Raji (cell line): ENCODE results near the gene MAGEA4.

Source experiments
- POLR2A ChIP-seq: IDR thresholded peaks from 2 replicates; pipeline ENCODE4 v1.6.1; 2011; ENCODE audit warnings: low read depth, low read length, control low read depth; ENCODE audit not compliant: insufficient read depth

The MAGEA4 gene

DNA sequence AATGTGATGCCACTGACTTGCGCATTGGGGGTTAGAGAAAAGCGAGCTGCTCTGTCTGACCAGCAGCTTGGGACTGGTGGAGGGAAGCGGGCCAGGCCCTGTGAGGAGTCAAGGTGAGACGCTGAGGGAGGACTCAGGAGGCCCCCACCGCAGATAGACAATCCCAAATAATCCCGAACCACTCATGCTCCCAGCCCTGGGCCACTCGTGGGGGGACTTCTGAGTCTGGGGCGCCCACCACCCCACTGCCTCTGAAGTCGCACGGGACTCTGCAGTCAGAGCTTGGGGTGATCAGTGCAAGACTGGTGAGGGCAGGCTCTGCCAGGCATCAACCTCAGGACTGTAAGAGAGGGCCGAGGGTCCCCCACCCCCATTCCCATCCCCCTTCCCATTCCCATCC is 6.9 kb downstream of the MAGEA4 start:
- TF ChIP-seq POLR2A = no peak

DNA sequence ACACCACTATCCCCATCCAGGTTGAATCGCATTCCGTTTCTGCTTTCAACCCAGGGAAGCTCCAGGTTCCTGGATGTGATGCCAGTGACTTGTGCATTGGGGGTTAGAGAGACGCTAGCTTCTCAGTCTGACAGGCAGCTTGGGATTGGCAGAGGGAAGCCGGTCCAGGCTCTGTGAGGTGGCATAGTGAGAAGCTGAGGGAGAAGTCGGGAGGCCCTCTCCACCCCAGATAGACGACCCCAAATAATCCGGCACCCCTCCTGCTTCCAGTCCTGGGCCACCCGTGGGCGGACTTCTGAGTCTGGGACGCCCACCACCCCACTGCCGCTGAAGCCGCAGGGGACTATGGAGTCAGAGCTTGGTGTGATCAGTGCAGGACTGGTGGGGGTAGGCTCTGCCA is 7.4 kb downstream of the MAGEA4 start:
- no peak for TF ChIP-seq POLR2A

DNA sequence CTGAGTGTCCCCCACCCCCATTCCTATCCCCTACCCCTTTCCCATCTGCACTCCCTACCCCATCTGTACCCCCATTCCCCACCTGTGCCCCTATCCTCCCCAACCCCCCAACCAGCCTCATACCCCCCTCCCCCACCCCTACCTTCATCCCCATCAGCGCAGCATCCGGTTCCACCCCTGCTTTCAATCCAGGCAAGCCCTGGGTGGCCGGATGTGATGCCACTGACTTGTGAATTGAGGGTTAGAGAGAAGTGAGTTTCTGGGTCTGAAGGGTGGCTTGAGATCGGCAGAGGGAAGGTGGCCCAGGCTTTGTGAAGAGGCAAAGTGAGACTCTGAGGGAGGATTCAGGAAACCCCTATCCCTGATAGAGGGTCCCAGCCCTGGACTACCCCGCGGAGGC is 7.8 kb downstream of the MAGEA4 start:
- no peak for TF ChIP-seq POLR2A

DNA sequence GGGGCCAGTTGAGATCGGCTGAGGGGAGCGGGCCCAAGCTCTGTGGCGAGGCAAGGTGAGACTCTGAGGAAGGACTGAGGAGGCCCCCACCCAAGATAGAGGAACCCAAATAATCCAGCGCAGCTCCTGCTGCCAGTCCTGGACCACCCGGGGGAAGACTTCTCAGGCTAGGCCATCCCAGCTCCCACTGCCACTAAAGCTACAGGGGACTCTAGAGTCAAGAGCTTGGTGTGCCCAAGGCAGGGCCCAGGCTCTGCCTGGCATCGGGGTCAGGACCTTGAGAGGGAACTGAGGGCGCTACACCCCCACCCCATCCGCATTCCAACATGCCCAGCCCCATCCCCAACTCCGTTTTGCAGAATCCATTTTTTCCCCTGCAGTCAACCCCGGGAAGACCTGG is 8.6 kb downstream of the MAGEA4 start:
- TF ChIP-seq POLR2A = no peak

DNA sequence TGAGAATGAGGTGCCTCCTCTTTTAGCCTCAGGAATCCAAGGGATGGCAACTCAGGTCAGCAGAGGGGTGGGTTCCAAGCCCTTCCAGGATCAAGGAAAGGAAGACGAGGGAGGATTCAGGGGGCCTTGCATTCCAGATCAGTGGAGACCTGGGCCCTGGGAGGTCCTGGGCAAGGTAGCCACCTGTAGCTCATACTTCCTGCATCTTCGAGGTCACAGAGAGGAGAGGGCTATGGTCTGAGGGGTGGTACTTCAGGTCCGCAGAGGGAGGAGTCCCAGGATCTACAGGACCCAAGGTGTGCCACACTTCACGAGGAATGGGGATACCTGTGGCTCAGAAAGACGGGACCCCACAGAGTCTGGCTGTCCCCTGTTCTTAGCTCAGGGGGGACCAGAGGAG is 9.2 kb downstream of the MAGEA4 start:
- TF ChIP-seq POLR2A = no peak

DNA sequence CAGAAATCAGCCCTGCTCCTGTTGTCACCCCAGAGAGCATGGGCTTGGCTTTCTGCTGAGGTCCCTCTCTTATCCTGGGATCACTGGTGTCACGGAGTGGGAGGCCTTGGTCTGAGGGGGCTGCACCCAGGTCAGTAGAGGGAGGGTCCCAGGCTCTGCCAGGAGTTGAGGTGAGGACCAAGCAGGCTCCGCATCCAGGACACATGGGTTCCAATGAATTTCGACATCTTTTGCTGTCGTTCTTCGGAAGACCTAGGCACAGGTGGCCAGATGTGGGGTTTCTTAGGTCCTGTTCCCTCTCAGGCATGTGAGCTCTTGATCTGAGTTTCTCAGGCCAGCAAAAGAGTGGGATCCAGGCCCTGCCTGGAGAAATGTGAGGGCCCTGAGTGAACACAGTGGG is 10.0 kb downstream of the MAGEA4 start:
- TF ChIP-seq POLR2A = no peak

DNA sequence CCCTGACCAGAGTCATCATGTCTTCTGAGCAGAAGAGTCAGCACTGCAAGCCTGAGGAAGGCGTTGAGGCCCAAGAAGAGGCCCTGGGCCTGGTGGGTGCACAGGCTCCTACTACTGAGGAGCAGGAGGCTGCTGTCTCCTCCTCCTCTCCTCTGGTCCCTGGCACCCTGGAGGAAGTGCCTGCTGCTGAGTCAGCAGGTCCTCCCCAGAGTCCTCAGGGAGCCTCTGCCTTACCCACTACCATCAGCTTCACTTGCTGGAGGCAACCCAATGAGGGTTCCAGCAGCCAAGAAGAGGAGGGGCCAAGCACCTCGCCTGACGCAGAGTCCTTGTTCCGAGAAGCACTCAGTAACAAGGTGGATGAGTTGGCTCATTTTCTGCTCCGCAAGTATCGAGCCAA is 11.0 kb downstream of the MAGEA4 start:
- TF ChIP-seq POLR2A = no peak

DNA sequence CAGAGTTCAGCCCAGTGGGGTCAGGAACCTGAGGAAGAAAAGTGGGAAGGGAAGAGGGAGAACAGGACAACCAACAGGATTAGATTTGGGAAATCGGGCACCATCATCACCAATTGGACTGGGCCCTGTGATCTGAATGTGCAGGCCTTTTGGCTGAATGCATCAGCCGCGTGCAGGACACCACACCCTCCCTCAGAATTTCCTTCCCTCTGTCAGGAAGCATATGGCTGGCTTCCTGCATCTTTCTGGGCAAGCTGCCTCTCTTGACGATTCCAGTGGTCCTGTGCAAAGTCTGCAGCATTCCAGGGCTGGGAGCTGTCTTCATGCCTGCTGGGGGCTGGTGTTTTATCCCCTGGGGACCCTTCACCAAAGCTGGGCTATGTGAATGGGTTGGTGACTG is 16.4 kb downstream of the MAGEA4 start:
- no peak for TF ChIP-seq POLR2A

DNA sequence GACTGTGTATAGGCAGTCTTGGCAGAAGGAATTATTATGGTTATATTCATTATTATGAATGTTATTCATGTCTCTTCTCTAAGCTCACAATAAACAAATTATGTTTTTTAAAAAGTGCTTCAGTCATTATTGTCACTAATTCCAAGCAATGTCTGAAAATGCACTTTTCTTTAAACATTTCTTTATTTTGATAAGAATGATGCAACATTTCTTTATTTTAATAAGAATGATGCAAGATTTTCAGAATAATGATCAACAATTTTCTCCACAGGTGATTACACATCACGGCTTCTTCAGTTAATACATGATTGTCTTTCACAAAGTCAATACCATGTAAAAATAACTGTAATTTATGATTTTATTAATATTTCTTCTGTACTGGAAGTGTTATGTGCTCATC is 22.7 kb downstream of the MAGEA4 start:
- no peak for TF ChIP-seq POLR2A

DNA sequence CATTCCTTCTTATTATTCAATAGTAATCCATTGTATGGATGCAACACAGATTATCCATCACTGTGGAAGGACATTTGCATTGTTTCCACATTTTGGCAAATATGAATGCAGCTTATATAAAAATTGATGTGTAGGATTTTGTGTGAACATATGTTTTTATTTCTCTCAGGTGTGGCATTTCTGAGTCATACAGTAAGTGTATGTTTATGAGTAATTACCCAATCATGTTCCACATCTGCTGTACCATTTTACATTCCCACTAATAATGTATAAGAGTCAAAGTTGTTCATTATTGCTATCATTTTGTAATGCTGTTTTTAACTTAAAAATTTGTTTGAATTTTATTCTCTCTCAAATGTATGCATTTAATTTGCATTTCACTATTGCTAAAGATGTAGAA is 25.5 kb downstream of the MAGEA4 start:
- TF ChIP-seq POLR2A = no peak

DNA sequence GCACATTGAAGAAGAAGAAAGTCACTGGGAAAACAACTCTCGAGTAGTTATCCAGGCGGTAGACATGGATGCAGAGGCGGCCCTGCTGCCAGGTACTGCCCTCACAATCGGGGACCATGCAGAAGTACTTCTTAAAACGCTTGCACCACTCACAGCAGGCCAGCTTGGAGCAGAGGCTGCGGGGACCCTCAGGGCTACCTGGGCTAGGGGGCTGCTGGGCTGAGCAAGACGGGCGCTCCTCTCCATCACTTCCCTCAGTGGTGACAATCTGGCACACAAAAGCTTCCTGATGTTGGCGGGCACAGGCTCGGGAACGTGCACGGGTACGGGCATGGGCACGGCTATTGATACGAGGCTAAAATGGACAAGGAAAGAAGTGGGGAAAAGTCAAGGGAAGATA is 42.0 kb downstream of the MAGEA4 start:
- TF ChIP-seq POLR2A = no peak

DNA sequence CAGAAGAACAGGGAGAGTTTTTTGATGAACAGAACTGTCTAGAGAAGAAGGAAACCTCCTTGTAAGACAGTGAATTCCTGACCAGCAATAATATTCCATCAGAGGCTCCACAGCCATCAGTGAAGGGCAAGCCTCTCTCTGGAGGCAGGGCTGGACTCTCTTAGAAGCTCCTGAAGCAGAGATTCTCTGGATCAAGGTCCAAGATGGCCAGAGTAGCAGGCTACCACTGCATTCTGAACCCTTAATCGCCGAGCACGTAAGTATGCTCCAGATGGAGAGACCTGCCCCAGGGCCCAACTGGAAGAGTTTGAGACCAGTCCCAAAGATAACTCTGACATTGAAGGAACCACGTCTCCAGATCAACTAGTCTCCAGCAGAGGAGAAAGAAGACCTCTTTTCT is 45.4 kb downstream of the MAGEA4 start:
- TF ChIP-seq POLR2A = no peak

DNA sequence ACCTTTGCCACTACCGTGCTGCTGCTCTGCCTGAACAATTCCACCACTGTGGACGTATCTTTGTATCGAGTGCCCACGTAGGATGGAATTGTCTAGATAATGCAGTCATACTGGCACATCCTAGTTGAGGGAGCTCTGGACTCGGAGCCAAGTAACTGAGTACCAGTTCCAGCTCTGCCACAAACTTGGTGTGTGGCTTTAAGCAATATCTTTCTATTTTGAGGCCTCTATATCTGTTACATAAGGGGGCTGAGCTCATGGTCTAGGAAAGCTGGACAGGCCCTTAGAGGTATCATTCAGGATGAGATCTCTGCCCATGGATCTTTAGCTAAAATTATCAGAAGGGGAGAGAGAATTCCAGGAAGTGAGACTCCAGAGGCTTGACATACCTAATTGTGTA is 49.3 kb downstream of the MAGEA4 start:
- TF ChIP-seq POLR2A = no peak

DNA sequence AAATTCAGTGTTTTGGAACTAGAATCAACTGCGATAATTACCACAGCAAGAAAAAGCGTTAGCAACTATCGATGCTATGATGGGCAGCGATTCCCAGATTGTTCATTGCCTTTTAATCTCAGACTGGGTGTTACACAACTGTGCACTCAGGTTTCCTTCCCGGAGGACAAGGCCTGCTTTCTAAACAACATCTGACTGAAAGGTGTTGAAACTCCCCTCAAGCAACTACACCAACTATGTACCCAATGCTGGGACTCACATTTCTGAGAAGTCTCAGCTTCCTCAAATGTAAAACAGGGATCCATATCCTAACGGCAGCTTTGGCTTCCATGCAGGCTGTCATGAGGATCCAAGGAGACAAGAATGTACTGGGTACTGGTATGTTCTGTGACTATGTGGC is 53.5 kb downstream of the MAGEA4 start:
- TF ChIP-seq POLR2A = no peak

DNA sequence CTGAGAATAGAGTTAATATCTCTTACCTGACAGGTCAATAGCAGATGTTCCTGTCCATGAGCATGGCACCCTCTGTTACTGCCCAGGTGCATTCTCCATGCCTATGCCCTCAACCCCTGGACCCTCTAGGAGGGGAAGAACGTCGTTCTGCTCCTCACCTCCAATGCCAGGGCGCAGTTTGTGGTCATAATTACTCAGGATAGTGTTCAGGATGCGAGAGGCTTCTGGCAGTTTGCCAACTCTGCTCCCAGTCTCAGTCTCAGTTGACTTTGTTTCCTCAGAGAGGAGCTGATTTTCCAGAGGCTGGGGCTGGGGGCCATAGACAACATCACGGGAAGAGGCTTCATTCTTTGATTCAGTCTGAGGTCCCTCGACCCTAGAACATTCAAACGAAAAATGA is 57.3 kb downstream of the MAGEA4 start:
- TF ChIP-seq POLR2A = no peak

DNA sequence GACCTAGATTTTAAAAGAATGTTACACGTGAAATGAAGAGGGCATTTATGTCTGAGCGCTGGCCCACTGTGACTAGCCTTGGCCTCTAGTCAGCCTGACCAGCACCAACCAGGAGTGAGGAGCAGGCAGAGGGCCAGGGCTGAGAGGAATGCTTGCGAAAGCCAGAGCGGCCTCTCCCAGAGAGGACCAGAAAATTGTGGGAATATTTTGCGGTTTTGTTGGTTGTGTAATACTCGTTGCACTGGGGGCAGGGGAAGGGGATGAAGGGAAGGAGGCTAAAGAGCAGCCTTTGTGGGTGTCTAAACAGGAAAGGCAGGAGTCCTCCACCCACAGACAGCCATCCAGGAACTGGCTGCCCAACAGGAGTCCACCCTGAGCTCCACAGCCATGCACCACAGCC is 58.0 kb downstream of the MAGEA4 start:
- TF ChIP-seq POLR2A = no peak

DNA sequence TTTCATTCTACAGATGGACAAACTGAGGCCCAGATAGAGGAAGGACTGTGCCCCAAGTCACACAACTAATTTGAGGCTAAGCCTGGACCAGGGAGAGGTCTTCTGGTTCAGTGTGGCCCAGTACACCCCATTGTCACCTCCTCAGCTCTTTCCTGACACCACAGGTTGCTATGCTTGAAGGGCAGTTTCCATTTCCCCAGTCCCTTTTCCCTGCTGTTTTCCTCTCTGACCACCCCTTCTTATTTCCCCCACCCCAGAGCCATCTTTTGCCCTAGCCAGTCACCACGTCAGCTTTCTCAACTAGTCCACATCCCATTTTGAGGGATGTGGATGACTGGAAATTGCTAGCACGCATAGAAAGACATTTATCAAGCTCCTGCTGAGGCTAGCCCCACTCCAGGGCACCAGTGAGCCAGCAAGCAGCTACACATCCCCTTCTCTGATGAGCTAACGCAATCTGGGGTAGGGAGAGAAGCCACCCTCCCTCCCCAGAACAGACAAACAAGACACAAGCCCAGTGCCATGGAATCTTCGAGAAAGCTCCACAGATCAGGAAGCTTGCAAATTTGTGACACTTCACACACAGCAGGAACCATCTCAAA is 60.5 kb downstream of the MAGEA4 start:
- TF ChIP-seq POLR2A = no peak

DNA sequence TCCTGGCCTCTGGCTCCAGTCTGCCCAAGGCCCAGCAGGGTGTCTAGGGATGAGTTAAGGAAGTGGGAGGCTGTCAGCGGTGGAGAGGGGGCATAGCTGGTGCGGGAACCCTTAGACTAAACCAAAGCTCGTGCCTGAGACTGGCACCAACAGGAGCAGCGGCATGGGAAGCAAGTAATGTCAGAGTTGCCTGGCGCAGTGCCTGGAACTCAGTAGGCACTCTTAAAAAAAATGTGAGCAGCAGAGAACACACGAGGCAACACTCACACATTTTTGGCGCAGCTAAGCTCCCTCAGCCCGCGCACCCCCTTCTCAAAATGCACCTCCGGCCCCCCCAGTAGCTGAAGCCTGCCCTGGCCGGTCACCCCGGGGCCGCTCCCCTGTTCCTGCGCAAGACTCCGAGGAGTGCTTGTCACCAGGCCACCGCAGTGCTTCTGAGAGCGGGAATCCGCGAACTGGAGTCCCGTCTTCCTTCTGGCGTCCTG is 61.2 kb downstream of the MAGEA4 start:
- no peak for TF ChIP-seq POLR2A
